Upper lobe of right lung (tissue), 1 donor: ENCODE measurements around the gene ARHGAP45. TPM values are rescaled to one million over a fixed set of nuclear protein-coding genes. Genes with fewer than 3 reads are reported as not detected.

Experiments
- ATAC-seq: fragments of 200-7000 bp; cut with Tn5 transposase; one replicate; pipeline ENCODE4 v1.9.1; 2020; ENCODE audit warnings: mild to moderate bottlenecking, moderate library complexity
- DNase-seq: peaks from one replicate; pipeline ENCODE4 v3.0.0-alpha.2; 2020
- H3K27ac ChIP-seq: fragments of 200-600 bp; one replicate; pipeline ENCODE4 v1.8.0; 2022
- H3K27me3 ChIP-seq: fragments of 200-600 bp; one replicate; pipeline ENCODE4 v1.8.0; 2022; ENCODE audit warnings: mild to moderate bottlenecking
- H3K36me3 ChIP-seq: fragments of 200-600 bp; one replicate; pipeline ENCODE4 v1.8.0; 2022
- H3K4me1 ChIP-seq: fragments of 200-600 bp; one replicate; pipeline ENCODE4 v1.8.0; 2022
- H3K4me3 ChIP-seq: fragments of 200-600 bp; one replicate; pipeline ENCODE4 v1.8.0; 2022; ENCODE audit warnings: mild to moderate bottlenecking
- H3K9me3 ChIP-seq: fragments of 200-600 bp; one replicate; pipeline ENCODE4 v1.8.0; 2022
- CTCF ChIP-seq: fragments of 200-600 bp; IDR thresholded peaks from one replicate; pipeline ENCODE4 v1.8.0; 2022; ENCODE audit warnings: antibody characterized with exemption
- intact Hi-C: fragments of 100-400 bp; cut with DNase I; formaldehyde crosslinking; loops from one replicate; pipeline ENCODE4 v1.11.0; 2022
- total RNA-seq: library from RNA; stranded (reverse); fragmentation: NEBNext Ultra II Directional; extraction: Animal tissue kit (Norgen Biotek cat#: 25700); gene quantifications from one replicate; pipeline ENCODE4 v1.2.1, GENCODE V29; 2021
- donor health status: DM: no; HTN: yes; CAD: no; lungs with severe emphysema.

Gene ARHGAP45
- total RNA-seq, 1 donor from 2014 or later: 98.2 TPM

GRCh38 chr19:1038978-1039645 is 27.9 kb upstream of the ARHGAP45 start:
- intact Hi-C loops: loop anchor here (10.0 kb wide), 1 partner anchor 46 kb away; no protein-coding TSS in a partner anchor
- DNase-seq (no peak), ATAC-seq (no peak)
- Histone ChIP-seq H3K27me3 (no peaks in the 10 kb centered on the region), H3K4me1 (peaks cover 37% of the 10 kb centered on the region), H3K9me3 (no peaks in the 10 kb centered on the region), H3K4me3 (peak overlapping the region; percentile 60), H3K27ac (peak overlapping the region; percentile 11), H3K36me3 (peaks cover 30% of the 10 kb centered on the region)
- TF ChIP-seq CTCF: no peak

GRCh38 chr19:1039646-1040475 is 27.1 kb upstream of the ARHGAP45 start, which contains the start of gene ABCA7:
TSS of gene ABCA7 (plus strand) at chr19:1040107. CDS start at chr19:1041362, 1,255 bp downstream.
- H3K9me3 ChIP-seq: no peaks in the 10 kb centered on the region
- H3K36me3 ChIP-seq: peaks cover 30% of the 10 kb centered on the region
- H3K27ac ChIP-seq: peak within 1 kb of the TSS; percentile 58
- intact Hi-C loops: loop anchor here (10.0 kb wide), 1 partner anchor 45 kb away; no protein-coding TSS in a partner anchor
- no peaks in the 10 kb centered on the region for H3K27me3 ChIP-seq
- ATAC-seq: peak; percentile 95
- TF ChIP-seq CTCF: no peak
- peaks cover 37% of the 10 kb centered on the region for H3K4me1 ChIP-seq
- DNase-seq: peak; percentile 100
- H3K4me3 ChIP-seq: peak within 1 kb of the TSS; percentile 60

GRCh38 chr19:1040476-1041271 is 26.3 kb upstream of the ARHGAP45 start:
- no peak for TF ChIP-seq CTCF
- intact Hi-C loops: no loop called here
- H3K9me3 ChIP-seq: no peaks in the 10 kb centered on the region
- H3K27me3 ChIP-seq: no peaks in the 10 kb centered on the region
- peaks cover 37% of the 10 kb centered on the region for H3K4me1 ChIP-seq
- ATAC-seq (peak; percentile 74), DNase-seq (peak; percentile 95)
- H3K4me3 ChIP-seq: peak overlapping the region; percentile 60
- H3K27ac ChIP-seq: peak overlapping the region; percentile 58
- peaks cover 24% of the 10 kb centered on the region for H3K36me3 ChIP-seq

- H3K27me3 ChIP-seq: no peaks in the 10 kb centered on the region
- intact Hi-C loops: no loop called here
- peaks cover 17% of the 10 kb centered on the region for H3K36me3 ChIP-seq
- no peak for ATAC-seq
- no peak for TF ChIP-seq CTCF
- H3K4me1 ChIP-seq: peaks cover 37% of the 10 kb centered on the region
- H3K27ac ChIP-seq: no peak overlapping the region
- no peak for DNase-seq
- H3K4me3 ChIP-seq: peak overlapping the region; percentile 60
- H3K9me3 ChIP-seq: no peaks in the 10 kb centered on the region
Measured at GRCh38 chr19:1041272-1041834, 25.6 kb upstream of the ARHGAP45 start.
